Iris pigment epithelial cell (primary cell): ENCODE data around the gene MIS12.
A peak's percentile ranks its signal among the peaks of the same experiment; 100 is the strongest.

Source experiments
- DNase-seq: peaks from one replicate; pipeline ENCODE4 v3.0.0-alpha.2; 2011; ENCODE audit warnings: low read depth

Gene MIS12

GRCh38 chr17:5500247-5500588, 13.9 kb downstream of the MIS12 start:
- DNase-seq: no peak

GRCh38 chr17:5500589-5501391, 14.4 kb downstream of the MIS12 start:
- peak; percentile 82 for DNase-seq

GRCh38 chr17:5501685-5502084, 15.3 kb downstream of the MIS12 start:
- no peak for DNase-seq

GRCh38 chr17:5502552-5502951, 16.2 kb downstream of the MIS12 start:
- no peak for DNase-seq

GRCh38 chr17:5506307-5506706, 19.9 kb downstream of the MIS12 start:
- DNase-seq: no peak

GRCh38 chr17:5508810-5509209, 22.4 kb downstream of the MIS12 start:
- DNase-seq: peak; percentile 79

- peak; percentile 77 for DNase-seq
Measured at GRCh38 chr17:5509482-5509881, 23.1 kb downstream of the MIS12 start.

GRCh38 chr17:5510771-5511170, 24.4 kb downstream of the MIS12 start:
- DNase-seq: no peak

- DNase-seq: no peak
Measured at GRCh38 chr17:5511401-5512225, 25.2 kb downstream of the MIS12 start.

GRCh38 chr17:5513628-5514027, 27.3 kb downstream of the MIS12 start:
- DNase-seq: no peak

GRCh38 chr17:5514976-5515375, 28.6 kb downstream of the MIS12 start:
- no peak for DNase-seq

GRCh38 chr17:5516060-5516792, 29.9 kb downstream of the MIS12 start:
- peak; percentile 99 for DNase-seq

- DNase-seq: no peak
Measured at GRCh38 chr17:5522476-5522875, 36.1 kb downstream of the MIS12 start.

GRCh38 chr17:5523249-5523648, 36.9 kb downstream of the MIS12 start:
- no peak for DNase-seq

GRCh38 chr17:5526821-5527598, 40.6 kb downstream of the MIS12 start:
- DNase-seq: peak; percentile 94

GRCh38 chr17:5527601-5528250, 41.4 kb downstream of the MIS12 start:
- DNase-seq: no peak

GRCh38 chr17:5530265-5531084, 44.1 kb downstream of the MIS12 start:
- no peak for DNase-seq

GRCh38 chr17:5531085-5531418, 44.7 kb downstream of the MIS12 start:
- no peak for DNase-seq

- DNase-seq: no peak
Measured at GRCh38 chr17:5532581-5532980, 46.2 kb downstream of the MIS12 start.

GRCh38 chr17:5533486-5534315, 47.3 kb downstream of the MIS12 start:
- DNase-seq: peak; percentile 43
